NOMO-1 treated with DMSO at 0.1 percent for 48 hours (cell line): ENCODE measurements around the gene DPCD.

Source experiments
- DNase-seq: peaks from one replicate; lab custom pipeline; 2025; ENCODE audit not compliant: unreplicated experiment; lab: John Stamatoyannopoulos, UW

Gene DPCD

GRCh38 chr10:101653536-101653935 is 65.4 kb downstream of the DPCD start:
- DNase-seq = no peak

- no peak for DNase-seq
Measured at GRCh38 chr10:101655570-101655969, 67.4 kb downstream of the DPCD start.

- no peak for DNase-seq
Measured at GRCh38 chr10:101656890-101657289, 68.8 kb downstream of the DPCD start.

- DNase-seq = no peak
Measured at GRCh38 chr10:101658975-101659374, 70.9 kb downstream of the DPCD start.
